ENCODE data around the gene ANO1.

DNA sequence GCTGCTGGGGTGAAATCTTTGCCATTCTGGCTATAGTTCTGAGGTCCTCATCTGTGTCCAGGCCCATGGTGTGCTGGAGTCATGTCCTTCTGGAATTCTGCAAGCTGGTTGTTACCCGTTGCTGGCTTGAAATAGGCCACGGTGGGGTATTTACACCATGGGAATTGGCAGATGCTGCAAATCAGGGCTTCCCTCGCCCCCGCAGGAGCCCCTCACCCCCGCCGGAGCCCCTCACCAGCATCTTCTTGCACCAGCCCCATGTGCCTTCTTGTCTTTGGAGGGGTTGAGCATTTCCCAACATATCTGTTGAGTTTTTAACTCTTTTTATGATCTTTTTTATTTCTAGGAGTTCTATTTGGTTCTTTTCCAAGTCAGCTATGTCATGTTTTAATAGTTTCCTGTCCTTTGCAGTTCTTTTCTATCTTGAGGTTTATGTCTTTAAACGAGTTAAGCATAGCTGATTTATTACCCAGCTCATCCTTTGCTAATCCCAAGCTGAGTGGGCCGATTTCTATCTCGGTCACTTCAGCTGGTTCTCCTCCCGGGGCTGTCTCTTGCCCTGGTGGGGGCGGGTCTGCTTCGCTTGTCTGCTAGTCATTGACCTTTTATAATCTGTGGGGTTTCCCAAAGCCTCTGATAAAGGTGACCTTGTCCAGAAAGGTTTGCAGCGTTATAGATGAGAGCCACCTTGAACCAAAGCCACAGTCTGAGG is 17.6 kb downstream of the ANO1 start:
- TF ChIP-seq CTCF (conservative IDR thresholded peaks at IDR 0.05) (no peak), ZFX (IDR thresholded peaks at IDR 0.05) (no peak)
